Ovary (tissue), 3 donors: Measurements from ENCODE around the gene REXO4.
A peak's percentile ranks its signal among the peaks of the same experiment; 100 is the strongest.

ENCODE experiments used
- CTCF ChIP-seq, 3 donors: fragments of 450-650 bp in 2 of 3; fragments of 200-600 bp in 1 of 3; IDR thresholded peaks; one replicate each; pipeline versions ENCODE4 v1.5.1 to v1.8.0; 2016 to 2022; ENCODE audit warnings: antibody characterized with exemption in 3 of 3, mild to moderate bottlenecking in 1 of 3
- EP300 ChIP-seq: sonication (generic); formaldehyde crosslinking; IDR thresholded peaks from one replicate; pipeline ENCODE4 v1.6.1; 2017; ENCODE audit warnings: antibody characterized with exemption
- POLR2A ChIP-seq: fragments of 450-650 bp; IDR thresholded peaks from one replicate; pipeline ENCODE4 v1.6.1; 2017; ENCODE audit warnings: antibody characterized with exemption, mild to moderate bottlenecking, moderate library complexity
- donor health status: DM: no; HTN: no; CAD: no.

GRCh38 chr9:133406480-133407307 lies 11.1 kb downstream of the REXO4 start:
- no peak for TF ChIP-seq POLR2A
- peak; percentile 61 to 78 (median 73) for TF ChIP-seq CTCF (IDR thresholded peaks at IDR 0.05)
- no peak for TF ChIP-seq EP300
